ENCODE results near the gene SHD.

GRCh38 chr19:4258181-4258580 is 20.9 kb upstream of the SHD start:
- TF ChIP-seq CTCF (IDR thresholded peaks at IDR 0.05; ENCODE audit: insufficient read depth, low read length), result no peak
- TF ChIP-seq REST (IDR thresholded peaks at IDR 0.05; ENCODE audit: insufficient replicate concordance, low read depth), result no peak
- TF ChIP-seq GABPA (IDR thresholded peaks at IDR 0.05; ENCODE audit: low read depth), result no peak

Measured in HL-60 (cell line).